COLO668 (cell line): ENCODE data around the gene LANCL3.
A peak's percentile ranks its signal among the peaks of the same experiment; 100 is the strongest.
"Not testable (repeated sequence)": the region's sequence is repeated elsewhere in the genome, so short reads cannot be mapped to it uniquely, and the experiment has no call there.

ENCODE experiments used
- DNase-seq: peaks from one replicate; lab custom pipeline; 2025; ENCODE audit not compliant: unreplicated experiment; lab: John Stamatoyannopoulos, UW

The LANCL3 gene

DNA sequence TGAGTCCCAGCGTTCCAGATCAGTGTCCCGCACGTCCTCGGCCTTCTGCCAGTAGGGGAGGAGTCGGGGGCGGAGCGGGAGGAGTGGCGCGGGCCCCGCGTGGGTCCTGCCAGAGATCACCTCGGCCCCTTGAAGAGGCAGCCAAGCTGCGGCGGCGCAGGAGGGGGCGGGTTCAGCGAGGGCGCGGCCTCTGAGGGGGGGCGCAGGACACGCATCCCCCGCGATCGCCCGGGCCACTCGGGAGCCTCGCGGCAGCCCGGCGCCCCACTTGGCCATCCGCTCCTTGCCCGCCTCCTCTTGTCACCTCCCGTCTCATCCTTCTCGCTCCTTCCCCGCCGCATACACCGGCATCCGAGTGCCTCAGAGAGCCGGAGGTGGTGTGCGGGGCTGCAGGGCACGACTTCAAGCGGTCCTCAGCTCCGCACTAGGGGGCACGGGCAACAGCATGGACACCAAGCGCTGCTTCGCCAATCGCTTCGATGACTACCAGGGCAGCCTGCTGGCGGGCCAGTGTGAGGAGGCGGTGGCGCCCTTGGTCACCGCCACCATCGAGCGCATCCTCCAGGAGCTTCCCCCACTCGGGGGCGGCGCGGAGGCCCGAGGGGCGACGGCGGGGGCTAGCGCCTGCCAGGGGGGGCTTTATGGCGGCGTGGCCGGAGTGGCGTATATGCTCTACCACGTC lies at the start of gene LANCL3:
LANCL3 (plus strand) TSS at position 236 of the 682 bp plus-strand sequence; CDS start at position 446, 210 bp downstream.
- peak; percentile 25 for DNase-seq

GRCh38 chrX:37523673-37524072 lies 47.8 kb upstream of the LANCL3 start:
- not testable (repeated sequence) for DNase-seq

DNA sequence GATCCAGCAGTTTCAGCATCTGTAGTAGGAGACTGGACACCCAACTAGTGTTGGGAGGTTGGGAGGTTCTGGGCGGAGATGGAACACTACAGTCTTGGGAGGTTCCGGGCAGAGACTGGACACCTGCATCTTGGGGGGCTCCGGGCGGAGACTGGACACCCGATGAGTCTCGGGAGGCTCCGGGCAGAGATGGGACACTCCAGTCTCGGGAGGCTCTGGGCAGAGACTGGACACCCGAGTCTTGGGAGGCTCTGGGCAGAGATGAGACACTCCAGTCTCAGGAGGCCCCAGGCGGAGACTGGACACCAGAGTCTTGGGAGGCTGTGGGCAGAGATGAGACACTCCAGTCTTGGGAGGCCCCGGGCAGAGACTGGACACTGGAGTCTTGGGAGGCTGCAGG lies 29.5 kb upstream of the LANCL3 start:
- no peak for DNase-seq

- DNase-seq = no peak
Observed at GRCh38 chrX:37542791-37543190, 28.7 kb upstream of the LANCL3 start.

DNA sequence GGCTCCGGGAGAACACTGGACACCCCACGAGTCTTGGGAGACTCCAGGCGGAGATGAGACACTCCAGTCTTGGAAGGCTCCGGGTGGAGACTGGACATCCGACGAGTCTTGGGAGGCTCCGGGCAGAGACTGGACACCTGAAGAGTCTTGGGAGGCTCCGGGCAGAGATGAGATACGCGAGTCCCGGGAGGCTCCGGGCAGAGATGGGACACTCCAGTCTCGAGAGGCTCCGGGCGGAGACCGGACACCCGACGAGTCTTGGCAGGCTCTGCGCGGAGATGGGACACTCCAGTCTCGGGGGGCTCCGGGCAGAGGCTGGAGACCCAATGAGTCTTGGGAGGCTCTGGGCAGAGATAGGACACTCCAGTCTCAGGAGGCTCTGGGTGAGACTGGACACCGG lies 28.1 kb upstream of the LANCL3 start:
- no peak for DNase-seq

- DNase-seq = not testable (repeated sequence)
Observed at GRCh38 chrX:37544531-37544930, 26.9 kb upstream of the LANCL3 start.

DNA sequence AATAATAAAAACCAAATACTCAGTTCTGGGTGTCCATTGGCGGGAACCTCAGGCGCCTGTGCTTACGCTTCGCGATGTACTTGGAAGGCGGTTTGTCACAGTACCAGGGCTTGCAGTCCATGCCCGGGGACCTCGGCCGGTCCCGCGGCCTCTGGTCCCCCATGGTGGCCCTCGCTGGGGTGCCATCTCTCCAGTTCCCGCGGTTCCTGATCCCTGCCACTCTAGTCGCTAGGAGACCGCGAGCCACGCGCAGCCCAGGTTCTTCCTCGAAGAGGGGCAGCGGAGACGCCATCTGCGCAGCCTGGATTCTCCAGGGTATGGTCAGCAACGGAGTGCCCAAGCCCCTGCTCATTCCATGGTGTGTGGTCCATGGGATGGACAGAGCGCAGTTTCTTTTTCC lies 26.4 kb upstream of the LANCL3 start:
- no peak for DNase-seq

- not testable (repeated sequence) for DNase-seq
Observed at GRCh38 chrX:37549619-37550018, 21.8 kb upstream of the LANCL3 start.

DNA sequence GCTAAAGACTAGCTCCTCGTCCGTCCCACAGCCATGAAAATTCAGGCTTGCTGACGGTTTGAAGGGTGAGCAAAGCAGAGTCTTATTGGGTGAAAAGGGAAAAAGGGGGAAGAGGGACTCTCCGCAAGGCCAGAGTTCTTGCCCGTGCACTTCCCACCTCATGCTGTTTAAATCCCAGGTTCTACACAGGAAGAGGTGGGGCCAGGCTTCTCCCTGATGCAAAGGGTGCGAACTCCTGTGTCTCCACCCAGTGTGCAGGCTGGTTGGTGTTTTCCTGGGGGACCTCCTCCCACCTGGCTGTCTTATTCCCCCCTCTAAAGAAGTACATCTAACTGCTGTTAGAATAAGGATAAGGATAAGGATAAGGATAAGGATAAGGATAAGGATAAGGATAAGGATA lies 18.0 kb upstream of the LANCL3 start:
- no peak for DNase-seq

- not testable (repeated sequence) for DNase-seq
Observed at GRCh38 chrX:37565254-37565653, 6.2 kb upstream of the LANCL3 start.

- not testable (repeated sequence) for DNase-seq
Observed at GRCh38 chrX:37570349-37570748, 1.1 kb upstream of the LANCL3 start.

- DNase-seq = peak; percentile 43
Observed at GRCh38 chrX:37572108-37572587, 687 bp downstream of the LANCL3 start.

GRCh38 chrX:37573121-37573520 lies 1.7 kb downstream of the LANCL3 start:
- not testable (repeated sequence) for DNase-seq

DNA sequence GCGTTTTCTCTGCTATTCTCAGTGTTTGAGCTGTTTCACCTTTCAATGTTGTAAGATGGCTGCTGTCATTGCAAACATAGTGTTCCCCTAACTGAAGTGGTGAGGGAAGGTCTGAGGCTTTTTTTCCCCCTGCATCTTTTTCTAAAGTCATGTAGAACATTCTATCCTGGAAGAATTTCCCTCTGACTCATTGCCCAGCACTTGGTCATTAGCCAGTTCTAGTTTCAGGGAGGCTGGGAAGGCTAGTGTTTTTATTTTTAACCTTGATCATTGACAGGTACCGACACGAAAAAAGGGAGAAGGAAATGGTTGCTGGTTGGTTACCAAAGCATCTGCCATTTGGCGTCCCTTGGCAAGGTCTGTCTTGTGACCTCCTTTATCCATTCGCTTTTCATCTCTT lies 6.6 kb downstream of the LANCL3 start:
- DNase-seq = no peak

DNA sequence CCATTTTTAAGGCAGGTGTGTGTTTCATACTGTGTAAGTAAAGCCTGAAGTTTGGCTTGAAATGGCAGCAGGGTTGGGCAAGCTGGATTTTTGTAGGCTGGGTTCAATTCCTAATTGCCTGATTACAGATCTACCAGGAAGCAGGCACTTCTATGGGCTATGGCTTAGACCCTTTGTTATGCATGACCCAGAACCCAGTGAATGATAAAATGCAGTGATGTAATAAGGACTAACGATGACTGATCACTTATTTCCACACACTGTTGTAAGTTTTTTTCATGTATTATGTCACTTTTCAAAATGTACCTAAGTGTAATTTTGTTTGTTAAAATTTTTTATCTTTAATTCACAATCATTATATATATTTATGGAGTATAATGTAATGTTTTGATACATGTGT lies 8.6 kb downstream of the LANCL3 start:
- DNase-seq = no peak

DNA sequence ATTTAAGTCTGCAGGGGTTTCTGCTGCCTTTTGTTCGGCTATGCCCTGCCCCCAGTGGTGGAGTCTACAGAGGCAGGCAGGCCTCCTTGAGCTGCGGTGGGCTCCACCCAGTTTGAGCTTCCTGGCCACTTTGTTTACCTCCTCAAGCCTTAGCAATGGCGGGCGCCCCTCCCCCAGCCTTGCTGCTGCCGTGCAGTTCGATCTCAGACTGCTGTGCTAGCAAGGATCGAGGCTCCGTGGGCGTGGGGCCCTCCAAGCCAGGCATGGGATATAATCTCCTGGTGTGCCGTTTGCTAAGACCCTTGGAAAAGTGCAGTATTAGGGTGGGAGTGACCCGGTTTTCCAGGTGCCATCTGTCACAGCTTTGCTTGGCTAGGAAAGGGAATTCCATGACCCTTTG lies 15.9 kb downstream of the LANCL3 start:
- not testable (repeated sequence) for DNase-seq

GRCh38 chrX:37590047-37590446 lies 18.6 kb downstream of the LANCL3 start:
- no peak for DNase-seq

- no peak for DNase-seq
Observed at GRCh38 chrX:37594755-37595382, 23.4 kb downstream of the LANCL3 start.

- DNase-seq = no peak
Observed at GRCh38 chrX:37599729-37600128, 28.3 kb downstream of the LANCL3 start.

DNA sequence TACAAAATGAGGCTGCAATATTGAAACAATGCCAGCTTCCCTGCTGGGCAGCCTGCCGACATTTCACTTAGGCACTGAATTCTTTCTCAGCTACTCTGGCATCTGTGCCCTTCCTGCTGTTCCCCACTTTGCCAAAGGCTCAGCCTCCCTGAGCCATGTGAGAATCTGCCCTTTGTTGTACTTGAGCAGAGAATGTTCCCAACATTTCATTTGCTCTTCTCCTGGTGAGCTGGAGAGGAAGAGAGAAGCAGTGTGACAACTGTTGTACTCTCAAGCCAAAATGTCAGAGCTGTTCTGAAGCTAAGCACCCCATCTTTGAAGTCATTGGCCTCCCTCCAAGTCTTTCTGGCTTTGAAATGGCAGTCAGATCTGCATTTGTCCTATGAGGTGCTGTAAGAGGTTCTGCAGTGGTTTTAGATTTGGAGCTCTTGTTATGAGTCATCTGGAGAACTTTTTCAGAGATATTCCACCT lies 32.5 kb downstream of the LANCL3 start:
- DNase-seq = no peak

GRCh38 chrX:37607243-37607642 lies 35.8 kb downstream of the LANCL3 start:
- no peak for DNase-seq

DNA sequence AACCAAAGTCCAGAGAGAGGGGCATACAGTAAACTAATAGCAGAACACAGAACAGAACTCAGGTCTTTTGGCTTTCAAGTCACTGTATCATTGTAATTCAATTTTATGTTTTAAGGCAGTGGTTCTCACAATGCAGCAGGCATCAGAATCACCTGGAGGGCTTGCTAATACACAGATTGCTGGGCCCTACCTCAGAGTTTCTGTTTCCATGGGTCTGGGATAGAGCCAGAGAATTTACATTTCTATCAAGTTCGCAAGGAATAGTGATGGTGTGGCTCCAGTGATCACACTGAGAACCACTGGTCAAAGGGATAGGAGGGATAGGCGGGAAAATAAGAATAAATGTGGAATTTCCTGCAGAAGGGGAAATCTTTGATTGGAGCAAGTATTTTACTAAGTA lies 36.7 kb downstream of the LANCL3 start:
- no peak for DNase-seq
